Nephron progenitor cell (in vitro differentiated cells): ENCODE results near the gene CELF3.
"Not testable (repeated sequence)": the region's sequence is repeated elsewhere in the genome, so short reads cannot be mapped to it uniquely, and the experiment has no call there.

ENCODE experiments used
- DNase-seq: peaks from one replicate; pipeline ENCODE4 v3.0.0; 2021
- H3K27ac Mint-ChIP-seq: 2 replicates; pipeline ENCODE4 v1.8.0; 2021; ENCODE audit warnings: mild to moderate bottlenecking, moderate library complexity, mixed read lengths
- H3K27me3 Mint-ChIP-seq: 2 replicates; pipeline ENCODE4 v1.8.0; 2021; ENCODE audit warnings: mild to moderate bottlenecking, low read depth, mixed read lengths; ENCODE audit not compliant: poor library complexity
- H3K36me3 Mint-ChIP-seq: 2 replicates; pipeline ENCODE4 v1.8.0; 2021; ENCODE audit warnings: low read depth, mixed read lengths
- H3K4me1 Mint-ChIP-seq: 2 replicates; pipeline ENCODE4 v1.8.0; 2021; ENCODE audit warnings: mixed read lengths
- H3K4me3 Mint-ChIP-seq: 2 replicates; pipeline ENCODE4 v1.8.0; 2021; ENCODE audit warnings: mild to moderate bottlenecking, moderate library complexity, mixed read lengths
- H3K9me3 Mint-ChIP-seq: 2 replicates; pipeline ENCODE4 v1.8.0; 2021; ENCODE audit warnings: mild to moderate bottlenecking, moderate library complexity, mixed read lengths
- TF ChIP-seq, protein P1 (sequence below): fragments of 200-600 bp; sonication (generic); IDR thresholded peaks from 2 replicates; pipeline ENCODE4 v1.5.0; 2021; ENCODE audit warnings: antibody characterized with exemption

Gene CELF3

DNA sequence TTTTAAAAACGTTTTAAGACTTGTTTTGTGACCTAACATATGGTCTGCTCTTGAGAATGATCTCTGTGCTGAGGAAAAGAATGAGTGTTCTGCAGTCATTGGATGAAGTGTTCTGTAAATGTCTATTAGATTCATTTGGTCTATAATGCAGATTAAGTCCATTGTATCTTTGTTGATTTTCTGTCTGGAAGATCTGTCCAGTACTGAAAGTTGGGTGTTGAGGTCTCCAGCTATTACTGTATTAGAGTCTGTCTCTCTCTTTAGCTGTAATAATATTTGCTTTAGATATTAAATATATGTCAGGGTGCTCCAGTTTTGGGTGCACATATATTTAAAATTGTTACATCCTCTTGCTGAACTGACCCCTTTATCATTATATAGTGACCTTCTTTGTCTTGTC is 43.2 kb downstream of the CELF3 start:
- Mint-ChIP-seq H3K27me3 (peaks cover 3% of the 10 kb centered on the region), H3K4me3 (no peak overlapping the region), H3K9me3 (peaks cover 23% of the 10 kb centered on the region), H3K4me1 (no peaks in the 10 kb centered on the region), H3K27ac (no peak overlapping the region), H3K36me3 (peaks cover 74% of the 10 kb centered on the region)
- TF ChIP-seq, protein P1, sequence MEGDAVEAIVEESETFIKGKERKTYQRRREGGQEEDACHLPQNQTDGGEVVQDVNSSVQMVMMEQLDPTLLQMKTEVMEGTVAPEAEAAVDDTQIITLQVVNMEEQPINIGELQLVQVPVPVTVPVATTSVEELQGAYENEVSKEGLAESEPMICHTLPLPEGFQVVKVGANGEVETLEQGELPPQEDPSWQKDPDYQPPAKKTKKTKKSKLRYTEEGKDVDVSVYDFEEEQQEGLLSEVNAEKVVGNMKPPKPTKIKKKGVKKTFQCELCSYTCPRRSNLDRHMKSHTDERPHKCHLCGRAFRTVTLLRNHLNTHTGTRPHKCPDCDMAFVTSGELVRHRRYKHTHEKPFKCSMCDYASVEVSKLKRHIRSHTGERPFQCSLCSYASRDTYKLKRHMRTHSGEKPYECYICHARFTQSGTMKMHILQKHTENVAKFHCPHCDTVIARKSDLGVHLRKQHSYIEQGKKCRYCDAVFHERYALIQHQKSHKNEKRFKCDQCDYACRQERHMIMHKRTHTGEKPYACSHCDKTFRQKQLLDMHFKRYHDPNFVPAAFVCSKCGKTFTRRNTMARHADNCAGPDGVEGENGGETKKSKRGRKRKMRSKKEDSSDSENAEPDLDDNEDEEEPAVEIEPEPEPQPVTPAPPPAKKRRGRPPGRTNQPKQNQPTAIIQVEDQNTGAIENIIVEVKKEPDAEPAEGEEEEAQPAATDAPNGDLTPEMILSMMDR, result no peak
- DNase-seq, result no peak

GRCh38 chr1:151670036-151670675 is 46.4 kb downstream of the CELF3 start:
- H3K27ac Mint-ChIP-seq, DNase-seq, H3K4me3 Mint-ChIP-seq, H3K27me3 Mint-ChIP-seq, H3K4me1 Mint-ChIP-seq: not testable (repeated sequence)
- Mint-ChIP-seq H3K36me3 (peaks cover 92% of the 10 kb centered on the region), H3K9me3 (peaks cover 23% of the 10 kb centered on the region)

DNA sequence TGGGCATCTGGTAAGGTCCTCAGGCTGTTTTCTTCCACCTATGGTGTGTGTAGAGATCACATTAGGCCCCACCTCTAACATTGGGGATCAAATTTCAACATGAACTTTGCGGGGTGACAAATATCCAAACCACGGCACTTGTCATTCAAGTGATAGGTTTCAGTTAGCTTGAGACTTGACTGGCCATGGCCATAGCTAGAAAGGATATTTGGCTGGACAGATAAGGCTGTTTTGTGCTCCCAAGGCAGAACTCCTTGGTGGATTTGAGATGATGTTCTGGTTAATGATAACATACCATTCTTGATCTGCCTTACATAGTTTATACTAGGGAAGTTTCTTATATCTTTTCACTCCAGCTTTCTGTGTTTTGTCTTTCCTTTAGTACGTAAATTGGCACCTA is 48.5 kb downstream of the CELF3 start:
- Mint-ChIP-seq H3K4me1 (no peaks in the 10 kb centered on the region), H3K27me3 (no peaks in the 10 kb centered on the region), H3K4me3 (no peak overlapping the region), H3K36me3 (peaks cover 79% of the 10 kb centered on the region), H3K9me3 (peaks cover 23% of the 10 kb centered on the region), H3K27ac (no peak overlapping the region)
- DNase-seq, result no peak
- TF ChIP-seq, protein P1, result no peak

- peak overlapping the region; percentile 9 for H3K27ac Mint-ChIP-seq
- no peak for DNase-seq
- H3K4me3 Mint-ChIP-seq, result no peak overlapping the region
- no peaks in the 10 kb centered on the region for H3K4me1 Mint-ChIP-seq
- no peaks in the 10 kb centered on the region for H3K27me3 Mint-ChIP-seq
- H3K36me3 Mint-ChIP-seq, result peaks cover 72% of the 10 kb centered on the region
- no peaks in the 10 kb centered on the region for H3K9me3 Mint-ChIP-seq
- TF ChIP-seq, protein P1, result no peak
Measured at GRCh38 chr1:151661751-151662150, 54.9 kb downstream of the CELF3 start.

GRCh38 chr1:151655371-151655770 is 61.2 kb downstream of the CELF3 start:
- H3K27ac Mint-ChIP-seq, result peak overlapping the region; percentile 57
- TF ChIP-seq, protein P1, result no peak
- no peak overlapping the region for H3K4me3 Mint-ChIP-seq
- peaks cover 37% of the 10 kb centered on the region for H3K9me3 Mint-ChIP-seq
- no peak for DNase-seq
- H3K4me1 Mint-ChIP-seq, result peaks cover 16% of the 10 kb centered on the region
- H3K27me3 Mint-ChIP-seq, result no peaks in the 10 kb centered on the region
- H3K36me3 Mint-ChIP-seq, result peaks cover 69% of the 10 kb centered on the region

- Mint-ChIP-seq H3K4me1 (peaks cover 16% of the 10 kb centered on the region), H3K27me3 (no peaks in the 10 kb centered on the region), H3K27ac (no peak overlapping the region)
Measured at GRCh38 chr1:151653397-151653796, 63.2 kb downstream of the CELF3 start.

More at GRCh38 chr1:151653397-151653796, 63.2 kb downstream of the CELF3 start:
- TF ChIP-seq, protein P1, result no peak
- peaks cover 75% of the 10 kb centered on the region for H3K36me3 Mint-ChIP-seq
- no peak for DNase-seq
- H3K4me3 Mint-ChIP-seq, result no peak overlapping the region
- peaks cover 46% of the 10 kb centered on the region for H3K9me3 Mint-ChIP-seq
